GM20431 (cell line): ENCODE measurements around the gene NSUN7.

Experiments used
- in situ Hi-C: fragments of 300-500 bp; cut with MseI, MboI; formaldehyde crosslinking; loops from one replicate; pipeline ENCODE4 v1.15.0; 2020; ENCODE audit warnings: low sequenced_read_pairs; ENCODE audit not compliant: unreplicated experiment

NSUN7 gene

DNA sequence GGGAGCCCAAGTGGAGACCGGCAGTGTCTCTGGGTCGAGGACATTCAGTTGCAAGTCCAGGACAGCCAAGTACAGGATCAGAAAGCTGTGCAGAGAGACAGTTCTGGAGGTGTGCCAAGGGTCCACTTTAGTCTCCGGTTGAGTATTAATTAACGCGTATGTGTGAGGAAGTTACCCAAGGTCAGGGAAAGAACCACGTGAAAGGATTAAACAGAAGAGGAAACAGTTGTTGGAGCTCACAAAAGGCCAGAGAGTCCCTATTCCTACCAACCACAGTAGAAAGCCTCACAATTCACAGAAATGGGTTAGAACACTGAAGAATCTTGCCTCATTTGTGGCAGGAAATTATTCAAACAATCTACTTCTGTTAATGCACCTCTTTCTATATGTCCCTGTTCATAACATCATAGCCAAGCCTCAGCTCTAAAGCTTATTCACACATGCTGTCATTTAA is 17.9 kb upstream of the NSUN7 start:
- in situ Hi-C loops: no loop called here

DNA sequence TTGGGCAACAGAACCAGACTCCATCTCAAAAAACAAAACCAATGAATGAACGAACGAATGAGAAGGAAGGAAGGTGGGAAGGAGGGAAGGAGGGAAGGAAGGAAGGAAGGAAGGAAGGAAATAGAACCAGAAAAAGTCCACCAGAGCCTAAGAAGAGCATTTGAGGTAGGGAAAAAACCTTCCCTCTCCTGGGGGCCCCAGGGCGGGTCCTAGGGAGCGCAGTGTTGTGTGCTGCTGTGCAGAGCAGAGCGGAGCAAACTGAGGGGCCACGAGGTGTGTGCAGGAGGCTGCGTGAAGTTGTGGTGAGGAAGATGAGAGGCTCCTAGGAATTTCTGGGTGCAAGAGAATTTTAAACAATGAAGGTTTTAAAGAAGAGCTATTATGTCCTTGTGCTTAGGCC is 16.0 kb upstream of the NSUN7 start:
- in situ Hi-C loops: no loop called here

DNA sequence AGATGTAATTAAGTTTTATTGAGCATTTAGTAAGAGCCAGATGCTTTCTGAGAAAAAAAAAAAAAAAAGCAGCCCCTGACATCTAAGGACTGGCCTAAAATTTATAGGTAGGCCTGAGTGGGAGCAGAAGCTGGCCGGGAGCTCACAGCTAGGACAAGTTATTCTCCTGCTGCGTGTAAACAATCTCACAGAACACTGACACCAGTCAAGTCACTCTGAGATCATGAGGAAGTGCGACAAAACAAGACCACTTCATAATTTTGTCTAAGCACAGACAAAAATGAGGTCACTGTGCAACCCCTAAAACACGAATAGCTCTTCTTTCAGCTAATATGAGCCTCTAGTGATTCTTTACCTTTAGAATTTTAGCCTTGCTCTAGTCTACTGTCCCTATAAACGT is 15.3 kb upstream of the NSUN7 start:
- in situ Hi-C loops: no loop called here

DNA sequence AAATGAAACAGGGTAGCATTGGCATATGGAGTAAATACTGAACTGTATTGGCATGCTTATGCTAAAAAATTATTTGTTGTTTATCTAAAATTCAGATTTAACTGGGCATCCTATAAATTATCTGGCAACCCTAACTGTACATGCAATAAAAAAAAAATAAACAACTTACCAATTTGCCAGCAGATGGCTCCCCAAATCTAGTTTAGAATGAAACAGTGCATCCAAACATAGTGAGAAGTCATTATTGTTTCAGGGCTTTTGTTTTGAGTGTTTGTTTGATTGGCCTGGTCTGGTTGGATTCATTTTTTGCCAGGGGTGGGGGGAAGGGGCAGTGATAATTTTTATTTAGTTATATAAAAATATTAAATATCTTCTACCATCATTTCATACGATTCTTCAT is 12.8 kb upstream of the NSUN7 start:
- in situ Hi-C loops: no loop called here

DNA sequence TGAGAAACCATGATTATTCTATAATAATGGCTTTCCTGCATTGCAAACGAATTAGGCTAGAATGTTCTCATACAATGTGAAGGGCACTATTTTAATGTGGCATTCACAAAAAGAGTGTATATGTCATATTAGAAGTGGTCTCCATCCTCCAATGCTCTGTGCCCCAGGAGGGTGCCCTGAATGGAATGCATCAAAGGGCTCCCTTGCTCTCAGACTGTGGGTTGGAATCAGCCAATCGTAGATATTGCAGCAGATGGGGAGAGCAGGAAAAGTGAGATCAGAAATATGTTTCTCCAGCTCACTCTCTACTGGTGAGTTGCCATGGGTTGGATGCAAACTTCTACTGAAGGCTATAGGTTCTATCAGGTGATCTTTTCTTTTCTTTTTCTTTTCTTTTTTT is 11.9 kb upstream of the NSUN7 start:
- in situ Hi-C loops: no loop called here

DNA sequence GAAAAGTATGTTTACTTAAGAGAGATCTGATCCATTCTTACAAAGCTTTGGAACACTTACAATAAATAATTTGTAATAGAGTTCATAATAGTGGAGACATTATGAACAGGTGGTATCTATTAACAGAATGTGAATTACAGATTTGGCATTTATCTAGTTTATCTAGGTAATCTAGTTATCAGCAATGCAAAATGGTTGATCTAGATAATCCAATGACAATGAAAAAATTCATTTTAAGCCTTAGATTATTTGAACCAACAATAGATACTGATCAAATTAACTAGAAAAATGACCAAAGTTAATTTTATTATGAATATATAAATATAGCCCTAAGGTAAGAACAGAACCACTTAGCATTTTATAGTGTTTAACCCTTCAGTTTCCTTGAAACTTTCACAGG is 10.4 kb upstream of the NSUN7 start:
- in situ Hi-C loops: no loop called here

DNA sequence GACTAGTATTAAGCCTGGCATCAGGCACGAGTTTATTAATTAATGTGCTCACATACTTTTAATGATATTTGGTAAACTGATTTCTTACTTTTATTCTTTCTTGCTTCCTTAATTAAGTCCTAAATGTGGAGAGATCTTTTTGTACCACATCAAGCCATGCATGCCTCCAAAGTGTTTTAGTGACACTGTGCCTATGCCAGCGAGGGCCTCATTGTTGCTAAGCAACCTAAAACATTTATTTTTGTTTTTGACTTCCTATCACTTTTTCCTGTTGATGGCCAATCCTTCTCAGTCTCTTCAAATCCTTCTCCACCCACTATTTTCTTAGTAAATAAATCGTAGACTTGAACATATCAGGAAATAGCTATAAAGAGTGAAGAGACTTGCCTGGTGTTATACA is 5.5 kb upstream of the NSUN7 start:
- in situ Hi-C loops: loop anchor here (10.0 kb wide), 2 partner anchors 101 to 161 kb away; no protein-coding TSS in a partner anchor

DNA sequence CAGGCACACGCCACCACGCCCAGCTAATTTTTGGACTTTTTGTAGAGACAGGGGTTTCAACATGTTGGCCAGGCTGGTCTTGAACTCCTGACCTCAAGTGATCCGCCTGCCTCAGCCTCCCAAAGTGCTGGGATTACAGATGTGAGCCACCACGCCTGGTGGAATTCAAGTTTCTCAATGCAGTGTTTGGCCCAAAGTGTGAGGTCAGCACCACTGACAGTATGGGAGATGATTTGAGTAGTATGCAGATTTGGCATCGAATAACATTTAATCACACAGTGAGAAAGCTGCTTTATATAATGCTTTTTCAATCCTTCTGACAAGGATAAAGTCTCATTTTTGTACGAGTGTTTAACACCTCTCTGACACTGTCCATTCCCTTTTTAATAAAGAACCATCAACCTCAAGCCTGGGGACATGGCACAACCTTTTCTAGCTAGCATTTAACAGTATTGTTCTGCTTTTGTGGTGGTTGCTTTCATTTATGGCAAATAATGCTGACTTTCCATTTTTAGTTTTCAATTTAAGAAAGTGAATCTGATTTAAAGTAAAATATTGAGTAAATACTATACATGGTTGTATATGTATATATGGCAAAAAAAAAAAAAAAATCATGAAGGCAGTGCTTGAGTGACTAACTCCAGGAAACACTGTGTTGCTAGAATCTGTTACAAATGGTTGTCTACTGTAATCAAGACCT is 4.3 kb upstream of the NSUN7 start:
- in situ Hi-C loops: loop anchor here (10.0 kb wide), 2 partner anchors 99 to 159 kb away; no protein-coding TSS in a partner anchor

DNA sequence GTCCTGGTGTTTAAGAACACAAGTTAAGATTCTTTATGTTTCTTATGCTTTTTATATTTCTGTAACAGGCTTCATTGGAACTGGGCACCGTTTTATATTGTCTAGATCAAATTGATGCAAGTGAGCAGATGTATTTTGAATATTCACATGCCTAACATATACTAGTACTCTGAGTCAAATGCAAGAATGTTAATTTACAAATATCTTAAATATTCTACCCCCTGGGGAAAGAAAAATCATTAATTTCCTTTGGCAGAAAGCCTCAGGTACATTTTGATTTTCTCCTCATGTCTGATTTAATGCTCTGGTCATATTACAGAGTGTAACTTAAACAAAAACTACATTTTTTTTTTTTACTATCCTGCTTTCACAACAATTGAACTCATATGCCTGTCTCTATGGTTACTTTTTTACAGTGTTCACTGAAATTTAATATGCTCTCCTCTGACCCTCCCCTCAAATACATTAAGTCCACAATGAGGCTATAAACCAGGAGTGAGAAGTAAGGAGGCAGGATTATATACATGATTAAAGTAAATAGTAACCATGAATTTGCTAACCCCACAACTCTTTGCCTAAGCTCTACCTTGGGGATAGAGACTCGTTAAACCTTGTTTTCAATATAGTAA is 2.4 kb upstream of the NSUN7 start:
- in situ Hi-C loops: loop anchor here (10.0 kb wide), 2 partner anchors 97 to 157 kb away; no protein-coding TSS in a partner anchor

DNA sequence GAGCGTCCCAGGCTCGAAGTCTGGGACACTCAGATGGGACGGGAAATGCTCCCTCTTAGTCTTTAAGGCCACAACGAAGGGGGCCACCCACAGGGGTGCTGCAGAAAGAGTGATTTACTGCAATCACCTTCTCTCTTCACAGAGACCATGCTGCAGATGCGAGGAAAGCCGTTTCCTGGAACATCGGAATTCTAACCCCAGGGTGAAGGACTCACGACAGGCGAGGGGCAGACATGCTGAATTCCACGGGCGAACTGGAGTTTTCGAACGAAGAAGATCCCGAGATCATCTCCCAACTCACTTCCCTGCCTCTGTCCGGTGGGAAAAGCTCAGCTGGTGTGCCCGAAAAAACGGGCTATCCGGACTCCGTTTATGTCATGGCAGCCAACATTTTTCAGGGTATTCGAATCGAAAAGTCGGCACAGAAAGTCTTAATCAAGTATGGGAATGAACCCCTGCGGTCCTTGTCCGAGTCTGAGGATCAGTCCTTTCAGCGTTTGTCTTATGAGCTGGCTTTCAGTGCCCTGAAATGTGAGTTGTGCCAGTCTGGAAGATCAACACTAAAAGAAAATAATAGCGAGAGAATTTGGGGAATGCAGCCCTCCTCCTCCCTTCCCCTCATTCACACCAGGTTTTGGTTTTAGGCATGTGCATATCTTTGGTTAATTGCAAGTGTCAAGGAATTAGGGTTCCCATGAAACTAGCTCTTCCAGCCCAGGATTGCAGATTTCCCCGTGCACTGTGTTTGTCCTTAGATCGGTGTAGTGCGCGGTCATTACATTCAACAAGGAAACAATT is 905 bp downstream of the NSUN7 start:
- in situ Hi-C loops: no loop called here

DNA sequence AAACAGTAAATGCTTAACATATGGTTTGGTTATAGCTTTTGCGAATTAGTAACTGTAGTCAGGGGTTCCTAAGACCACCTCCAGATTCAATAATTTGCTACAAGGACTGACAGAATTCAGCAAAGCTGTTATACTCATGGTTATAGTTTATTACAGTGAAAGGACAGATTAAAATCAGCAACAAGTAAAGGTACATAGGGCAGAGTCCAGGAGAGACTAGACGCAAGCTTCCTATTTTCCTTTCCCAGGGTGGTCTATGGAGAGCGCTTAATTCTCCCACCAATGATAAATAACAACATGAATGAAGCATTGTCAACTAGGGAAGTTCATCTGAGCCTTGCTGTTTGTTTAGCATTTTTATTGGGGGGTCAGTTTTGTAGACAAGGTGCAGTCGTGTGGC is 5.9 kb downstream of the NSUN7 start:
- in situ Hi-C loops: no loop called here

DNA sequence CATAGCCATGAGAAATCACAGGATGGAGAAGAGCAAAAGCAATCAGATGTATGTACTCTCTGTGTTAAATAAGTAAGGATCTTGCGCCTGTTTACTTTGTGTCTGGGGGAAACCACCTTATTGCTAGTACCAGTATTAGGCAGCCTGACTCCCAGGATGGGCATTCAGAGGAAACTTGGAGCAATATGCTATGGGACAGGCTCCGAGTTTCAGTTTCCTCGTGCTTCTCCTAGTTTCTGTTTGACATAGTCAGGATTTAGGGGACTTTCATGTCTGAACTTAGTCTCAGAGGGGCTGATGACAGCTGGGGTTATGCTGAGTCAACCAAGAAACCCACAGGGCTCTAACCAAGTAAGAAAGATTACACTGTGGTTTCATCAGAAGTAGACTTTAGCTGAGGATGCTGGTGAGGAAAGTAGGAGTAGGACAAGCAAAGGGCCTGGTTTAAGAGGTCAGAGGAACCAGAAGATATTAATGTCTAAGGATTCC is 13.5 kb downstream of the NSUN7 start:
- in situ Hi-C loops: no loop called here

DNA sequence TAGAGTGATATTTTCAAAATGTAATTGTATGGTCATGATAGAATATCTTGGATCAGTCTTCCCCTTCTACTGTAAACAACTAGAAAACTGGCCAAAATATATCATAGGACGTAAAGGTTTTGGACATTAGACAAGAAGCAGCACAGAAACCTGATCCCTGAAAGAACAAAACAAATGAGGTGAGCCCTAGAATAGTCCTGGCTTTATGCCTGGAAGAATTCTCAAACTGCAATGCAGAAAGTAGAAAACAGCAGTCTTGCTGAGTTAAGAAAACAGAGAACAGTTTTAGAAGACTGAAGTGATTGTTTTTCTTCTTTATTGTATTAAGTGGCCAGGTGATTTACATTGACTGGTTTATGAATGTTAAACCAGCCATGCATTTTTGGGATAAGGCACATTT is 19.5 kb downstream of the NSUN7 start:
- in situ Hi-C loops: no loop called here

DNA sequence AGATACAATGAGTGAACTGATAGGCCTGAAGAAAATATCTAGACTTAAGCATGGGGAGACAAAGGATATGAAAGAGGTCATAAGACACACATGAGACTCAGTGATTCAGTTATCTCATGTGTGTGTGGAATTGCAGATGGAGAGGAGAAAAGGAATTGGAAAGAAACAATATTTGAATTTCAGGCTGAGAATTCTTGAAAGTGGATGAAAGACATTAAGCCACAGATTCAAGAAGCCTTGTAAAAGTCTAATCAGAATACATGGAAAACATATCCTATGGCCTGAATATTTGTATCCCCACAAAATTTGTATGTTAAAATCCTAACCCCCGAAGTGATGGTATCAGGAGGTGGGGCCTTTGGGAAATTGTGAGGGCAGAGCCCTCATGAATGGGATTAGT is 28.3 kb downstream of the NSUN7 start:
- in situ Hi-C loops: no loop called here

DNA sequence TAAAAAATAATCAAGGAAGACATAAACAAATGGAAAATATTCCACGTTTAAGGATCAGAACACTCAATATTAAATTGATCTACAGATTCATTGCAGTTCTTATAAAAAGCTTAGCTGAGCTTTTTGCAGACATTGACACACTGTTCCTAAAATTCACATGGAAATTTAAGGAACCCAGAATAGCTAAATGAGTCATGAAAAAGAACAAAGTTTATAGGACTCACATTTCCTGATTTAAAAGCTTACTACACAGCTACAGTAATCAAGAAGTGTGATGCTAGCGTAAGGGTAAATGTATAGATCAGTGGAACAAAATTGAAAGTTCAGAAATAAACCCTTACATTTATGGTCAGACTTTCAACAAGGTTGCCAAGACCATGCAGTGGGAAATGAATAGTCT is 33.1 kb downstream of the NSUN7 start:
- in situ Hi-C loops: no loop called here

DNA sequence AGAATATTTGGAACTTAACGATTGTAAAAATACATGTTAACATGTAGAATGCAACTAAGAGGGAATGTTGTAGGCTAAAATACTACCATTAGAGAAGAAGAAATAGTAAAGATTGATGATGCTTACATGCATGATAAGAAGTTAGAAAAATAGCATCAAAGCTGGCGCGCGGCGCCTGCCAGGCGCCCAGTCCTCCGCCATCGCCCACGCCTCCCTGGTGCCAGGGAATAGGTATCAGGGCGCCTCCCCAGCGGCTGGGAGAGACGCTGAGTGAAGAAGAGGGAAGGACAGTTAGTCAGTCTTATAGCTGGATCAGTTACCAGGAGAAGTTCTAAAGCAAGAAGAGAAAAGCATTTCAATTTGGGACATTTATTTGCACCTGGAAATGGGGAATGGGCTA is 36.0 kb downstream of the NSUN7 start:
- in situ Hi-C loops: no loop called here

DNA sequence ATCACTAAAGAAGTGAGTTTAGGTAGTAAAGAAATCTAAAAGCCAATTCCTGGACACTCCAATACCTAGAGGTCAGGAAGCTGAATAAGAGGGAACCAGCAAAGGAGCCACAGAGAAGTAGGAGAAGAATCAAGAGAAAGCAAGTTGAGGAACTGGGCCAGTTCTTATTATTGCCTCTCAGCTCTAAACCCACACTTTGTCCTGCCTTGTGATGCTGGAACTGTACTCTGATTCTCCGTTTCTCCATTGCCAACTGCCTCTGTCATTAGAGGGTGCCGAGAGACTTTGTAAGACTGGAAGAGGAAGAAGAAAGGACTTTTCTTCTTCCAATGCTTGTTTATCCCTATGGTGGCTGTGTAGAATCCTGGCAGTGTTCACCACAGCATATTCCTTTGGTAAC is 38.6 kb downstream of the NSUN7 start:
- in situ Hi-C loops: no loop called here

DNA sequence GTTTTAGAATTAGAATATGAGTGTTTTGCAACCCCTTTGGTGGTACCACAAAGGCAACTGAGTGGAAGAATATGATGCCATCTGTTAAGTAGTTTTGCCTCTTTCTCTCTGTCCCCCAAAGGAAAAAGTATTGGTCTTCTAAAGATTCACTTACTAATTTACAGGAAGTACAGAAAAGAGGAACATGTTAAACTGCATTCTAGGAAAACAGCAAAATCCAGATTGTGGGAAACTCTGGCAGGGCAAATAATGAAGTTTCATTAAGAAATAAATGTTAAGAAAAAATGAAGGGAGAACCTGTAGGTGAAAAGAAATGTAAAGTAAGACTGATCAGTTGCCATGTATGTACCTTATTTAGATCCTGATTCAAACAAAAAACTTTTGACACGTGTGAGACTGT is 39.3 kb downstream of the NSUN7 start:
- in situ Hi-C loops: no loop called here

DNA sequence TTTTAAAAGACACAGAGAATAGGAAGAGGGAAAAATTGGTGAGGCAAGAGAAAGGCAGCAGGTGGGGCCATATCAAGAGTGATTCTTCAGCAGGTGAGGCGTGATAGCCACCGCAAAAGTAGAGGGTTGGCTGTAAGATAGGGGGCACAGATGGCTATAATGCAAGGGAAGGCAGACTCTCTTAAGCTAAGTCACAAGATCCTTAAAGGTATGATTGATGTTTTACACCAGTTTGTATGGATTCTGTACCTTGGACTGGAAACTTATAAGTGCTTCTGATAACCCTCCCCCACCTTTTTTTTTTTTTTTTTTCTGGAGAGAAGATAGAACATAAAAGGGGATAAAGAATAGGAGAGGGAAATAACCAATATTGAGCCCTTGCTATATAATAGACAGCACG is 40.0 kb downstream of the NSUN7 start:
- in situ Hi-C loops: no loop called here

DNA sequence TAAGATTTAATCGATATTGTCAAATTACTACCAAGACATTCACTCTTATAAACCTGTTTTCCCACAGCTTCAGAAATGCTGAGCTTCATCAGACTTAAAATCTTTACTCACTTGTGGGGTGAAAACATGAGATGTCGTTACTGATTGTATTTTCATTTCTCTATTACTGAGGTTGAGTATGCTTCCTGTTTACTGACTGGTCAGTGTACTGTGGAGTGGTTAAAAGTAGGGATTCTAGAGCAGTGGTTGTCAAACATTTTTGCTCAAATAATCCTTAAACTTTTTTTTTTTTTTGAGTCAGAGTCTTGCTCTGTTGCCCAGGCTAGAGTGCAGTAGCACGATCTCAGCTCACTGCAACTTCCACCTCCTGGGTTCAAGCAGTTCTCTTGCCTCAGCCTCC is 50.3 kb downstream of the NSUN7 start:
- in situ Hi-C loops: no loop called here

DNA sequence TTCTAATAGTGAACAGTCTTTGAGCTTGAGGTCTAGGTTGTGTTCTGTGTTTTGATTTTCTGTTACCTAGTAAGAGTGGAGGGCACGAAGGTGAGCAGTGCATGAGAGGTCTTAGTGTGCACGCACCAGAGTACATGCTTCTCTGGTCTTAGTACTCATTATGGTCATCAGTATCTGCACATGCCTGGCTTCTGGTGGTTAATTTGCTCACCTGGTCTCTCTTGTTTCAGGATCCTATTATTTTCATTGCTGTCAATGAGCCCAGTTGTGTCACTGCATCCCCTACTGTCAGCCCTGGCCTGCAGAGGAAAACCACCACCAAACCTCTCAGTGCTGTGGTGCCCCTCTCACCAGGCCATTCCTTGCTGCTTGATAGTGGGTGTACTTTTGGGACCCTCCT is 54.8 kb downstream of the NSUN7 start:
- in situ Hi-C loops: no loop called here
